Kidney capillary endothelial cell (primary cell): ENCODE results near the gene OR8A1.

Experiments
- DNase-seq: peaks from one replicate; pipeline ENCODE4 v3.0.0-alpha.2; 2018; ENCODE audit warnings: low spot score

OR8A1 gene

GRCh38 chr11:124569697-124570096, at the start of gene OR8A1:
OR8A1 (plus strand) TSS chr11:124569997; CDS start chr11:124570120, 123 bp downstream.
- DNase-seq: no peak

GRCh38 chr11:124520550-124520854, 49.3 kb upstream of the OR8A1 start:
- DNase-seq: no peak

- no peak for DNase-seq
These were observed 36.2 kb upstream of the OR8A1 start for GRCh38 chr11:124533626-124534025.

- DNase-seq: no peak
These were observed 35.7 kb upstream of the OR8A1 start for GRCh38 chr11:124534051-124534450.

- no peak for DNase-seq
These were observed 34.1 kb upstream of the OR8A1 start for GRCh38 chr11:124535552-124536232.

- DNase-seq: no peak
These were observed 33.3 kb upstream of the OR8A1 start for GRCh38 chr11:124536520-124536919.

- no peak for DNase-seq
These were observed 31.8 kb upstream of the OR8A1 start for GRCh38 chr11:124538019-124538418.

GRCh38 chr11:124541204-124541603, 28.6 kb upstream of the OR8A1 start:
- DNase-seq: no peak

- DNase-seq: peak; percentile 19
These were observed 26.7 kb upstream of the OR8A1 start for GRCh38 chr11:124543145-124543544.

GRCh38 chr11:124543554-124543953, 26.2 kb upstream of the OR8A1 start, which contains the start of gene OR8B12:
OR8B12 (minus strand) TSS chr11:124543654; CDS start chr11:124543654, 0 bp downstream.
- DNase-seq: no peak

- no peak for DNase-seq
These were observed 18.6 kb upstream of the OR8A1 start for GRCh38 chr11:124551189-124551588.

- no peak for DNase-seq
These were observed 17.8 kb upstream of the OR8A1 start for GRCh38 chr11:124551987-124552386.

- DNase-seq: no peak
These were observed 13.0 kb upstream of the OR8A1 start for GRCh38 chr11:124556828-124557227.

GRCh38 chr11:124570160-124570559, 363 bp downstream of the OR8A1 start:
- no peak for DNase-seq

- no peak for DNase-seq
These were observed 8.1 kb downstream of the OR8A1 start for GRCh38 chr11:124577716-124578427.

GRCh38 chr11:124578761-124579160, 9.0 kb downstream of the OR8A1 start:
- DNase-seq: no peak

- no peak for DNase-seq
These were observed 12.0 kb downstream of the OR8A1 start for GRCh38 chr11:124581817-124582216.

GRCh38 chr11:124582565-124582964, 12.8 kb downstream of the OR8A1 start:
- no peak for DNase-seq

- no peak for DNase-seq
These were observed 14.0 kb downstream of the OR8A1 start for GRCh38 chr11:124583781-124584180.

- DNase-seq: no peak
These were observed 15.0 kb downstream of the OR8A1 start for GRCh38 chr11:124584681-124585372.

GRCh38 chr11:124586238-124586860, 16.6 kb downstream of the OR8A1 start:
- peak; percentile 58 for DNase-seq

GRCh38 chr11:124591430-124591829, 21.6 kb downstream of the OR8A1 start:
- DNase-seq: no peak

GRCh38 chr11:124592627-124593026, 22.8 kb downstream of the OR8A1 start:
- DNase-seq: no peak
